ENCODE data around the gene IRX5.

- no peak for TF ChIP-seq CTCF (IDR thresholded peaks at IDR 0.05; ENCODE audit: low read length)
- no peak for TF ChIP-seq EZH2 (IDR thresholded peaks at IDR 0.05; ENCODE audit: borderline replicate concordance, low read length)
Measured at GRCh38 chr16:54923055-54923473, 7.6 kb upstream of the IRX5 start.

All from OCI-LY1 (cell line).